Colon (tissue), 2 donors: ENCODE data around the gene CYP1A2.

Experiments
- FAIRE-seq: peaks from 2 replicates; lab custom pipeline; 2012; peaks lifted over from hg19 to GRCh38; lab: Jason Lieb, UNC
- donor health status: control.
- donor health status: control.

CYP1A2 gene

GRCh38 chr15:74804935-74805334 lies 56.3 kb downstream of the CYP1A2 start:
- no peak for FAIRE-seq
